Measurements from ENCODE around the gene S100A3. TPM values are rescaled to one million over a fixed set of nuclear protein-coding genes. Genes with fewer than 3 reads are reported as not detected.

The S100A3 gene
- total and polyA plus RNA-seq, 2 of the 13 experiments (the other 11 are each of a cell fraction or from before 2014, with no cell fraction given): 2.5 to 4.5 TPM

DNA sequence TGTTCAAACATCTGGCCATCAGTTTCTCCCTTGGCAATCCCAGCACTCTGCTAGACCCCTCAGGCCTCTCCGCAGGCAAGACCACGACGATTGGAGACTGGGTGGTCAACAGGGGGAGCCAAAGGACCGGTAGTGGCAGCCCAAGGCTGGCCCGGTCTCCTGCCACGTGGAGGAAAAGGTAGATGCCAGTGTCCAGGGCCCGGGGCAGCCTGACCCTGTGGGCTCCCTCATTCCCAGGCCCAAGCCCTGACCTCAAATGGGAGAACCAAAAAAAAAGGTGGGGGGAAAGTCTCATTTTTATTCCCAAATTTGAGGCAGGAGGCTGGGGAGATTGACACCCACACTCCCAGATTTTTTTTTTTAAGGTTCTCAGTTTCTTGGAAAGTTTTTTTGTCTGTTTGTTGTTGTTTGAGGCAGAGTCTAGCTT, 38.1 kb downstream of the S100A3 start (continued):
- TF ChIP-seq, protein P1, sequence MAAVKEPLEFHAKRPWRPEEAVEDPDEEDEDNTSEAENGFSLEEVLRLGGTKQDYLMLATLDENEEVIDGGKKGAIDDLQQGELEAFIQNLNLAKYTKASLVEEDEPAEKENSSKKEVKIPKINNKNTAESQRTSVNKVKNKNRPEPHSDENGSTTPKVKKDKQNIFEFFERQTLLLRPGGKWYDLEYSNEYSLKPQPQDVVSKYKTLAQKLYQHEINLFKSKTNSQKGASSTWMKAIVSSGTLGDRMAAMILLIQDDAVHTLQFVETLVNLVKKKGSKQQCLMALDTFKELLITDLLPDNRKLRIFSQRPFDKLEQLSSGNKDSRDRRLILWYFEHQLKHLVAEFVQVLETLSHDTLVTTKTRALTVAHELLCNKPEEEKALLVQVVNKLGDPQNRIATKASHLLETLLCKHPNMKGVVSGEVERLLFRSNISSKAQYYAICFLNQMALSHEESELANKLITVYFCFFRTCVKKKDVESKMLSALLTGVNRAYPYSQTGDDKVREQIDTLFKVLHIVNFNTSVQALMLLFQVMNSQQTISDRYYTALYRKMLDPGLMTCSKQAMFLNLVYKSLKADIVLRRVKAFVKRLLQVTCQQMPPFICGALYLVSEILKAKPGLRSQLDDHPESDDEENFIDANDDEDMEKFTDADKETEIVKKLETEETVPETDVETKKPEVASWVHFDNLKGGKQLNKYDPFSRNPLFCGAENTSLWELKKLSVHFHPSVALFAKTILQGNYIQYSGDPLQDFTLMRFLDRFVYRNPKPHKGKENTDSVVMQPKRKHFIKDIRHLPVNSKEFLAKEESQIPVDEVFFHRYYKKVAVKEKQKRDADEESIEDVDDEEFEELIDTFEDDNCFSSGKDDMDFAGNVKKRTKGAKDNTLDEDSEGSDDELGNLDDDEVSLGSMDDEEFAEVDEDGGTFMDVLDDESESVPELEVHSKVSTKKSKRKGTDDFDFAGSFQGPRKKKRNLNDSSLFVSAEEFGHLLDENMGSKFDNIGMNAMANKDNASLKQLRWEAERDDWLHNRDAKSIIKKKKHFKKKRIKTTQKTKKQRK (IDR thresholded peaks at IDR 0.05; ENCODE audit: low read length): no peak
- TF ChIP-seq, protein P2, sequence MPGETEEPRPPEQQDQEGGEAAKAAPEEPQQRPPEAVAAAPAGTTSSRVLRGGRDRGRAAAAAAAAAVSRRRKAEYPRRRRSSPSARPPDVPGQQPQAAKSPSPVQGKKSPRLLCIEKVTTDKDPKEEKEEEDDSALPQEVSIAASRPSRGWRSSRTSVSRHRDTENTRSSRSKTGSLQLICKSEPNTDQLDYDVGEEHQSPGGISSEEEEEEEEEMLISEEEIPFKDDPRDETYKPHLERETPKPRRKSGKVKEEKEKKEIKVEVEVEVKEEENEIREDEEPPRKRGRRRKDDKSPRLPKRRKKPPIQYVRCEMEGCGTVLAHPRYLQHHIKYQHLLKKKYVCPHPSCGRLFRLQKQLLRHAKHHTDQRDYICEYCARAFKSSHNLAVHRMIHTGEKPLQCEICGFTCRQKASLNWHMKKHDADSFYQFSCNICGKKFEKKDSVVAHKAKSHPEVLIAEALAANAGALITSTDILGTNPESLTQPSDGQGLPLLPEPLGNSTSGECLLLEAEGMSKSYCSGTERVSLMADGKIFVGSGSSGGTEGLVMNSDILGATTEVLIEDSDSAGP (CRISPR knock-in tag; IDR thresholded peaks at IDR 0.05; ENCODE audit: borderline replicate concordance): peak; percentile 36; the same call in 1 of the 2 replicates
- TF ChIP-seq, protein P3, sequence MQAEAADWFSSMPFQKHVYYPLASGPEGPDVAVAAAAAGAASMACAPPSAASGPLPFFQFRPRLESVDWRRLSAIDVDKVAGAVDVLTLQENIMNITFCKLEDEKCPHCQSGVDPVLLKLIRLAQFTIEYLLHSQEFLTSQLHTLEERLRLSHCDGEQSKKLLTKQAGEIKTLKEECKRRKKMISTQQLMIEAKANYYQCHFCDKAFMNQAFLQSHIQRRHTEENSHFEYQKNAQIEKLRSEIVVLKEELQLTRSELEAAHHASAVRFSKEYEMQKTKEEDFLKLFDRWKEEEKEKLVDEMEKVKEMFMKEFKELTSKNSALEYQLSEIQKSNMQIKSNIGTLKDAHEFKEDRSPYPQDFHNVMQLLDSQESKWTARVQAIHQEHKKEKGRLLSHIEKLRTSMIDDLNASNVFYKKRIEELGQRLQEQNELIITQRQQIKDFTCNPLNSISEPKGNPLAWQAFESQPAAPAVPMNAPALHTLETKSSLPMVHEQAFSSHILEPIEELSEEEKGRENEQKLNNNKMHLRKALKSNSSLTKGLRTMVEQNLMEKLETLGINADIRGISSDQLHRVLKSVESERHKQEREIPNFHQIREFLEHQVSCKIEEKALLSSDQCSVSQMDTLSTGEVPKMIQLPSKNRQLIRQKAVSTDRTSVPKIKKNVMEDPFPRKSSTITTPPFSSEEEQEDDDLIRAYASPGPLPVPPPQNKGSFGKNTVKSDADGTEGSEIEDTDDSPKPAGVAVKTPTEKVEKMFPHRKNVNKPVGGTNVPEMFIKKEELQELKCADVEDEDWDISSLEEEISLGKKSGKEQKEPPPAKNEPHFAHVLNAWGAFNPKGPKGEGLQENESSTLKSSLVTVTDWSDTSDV (CRISPR knock-in tag; IDR thresholded peaks at IDR 0.05): no peak
- TF ChIP-seq ZBTB7B (CRISPR knock-in tag; IDR thresholded peaks at IDR 0.05) (peak; percentile 85), KDM2A (CRISPR knock-in tag; IDR thresholded peaks at IDR 0.05; ENCODE audit: borderline replicate concordance, low read depth) (peak; percentile 74; the same call in 1 of the 2 replicates), ETV6 (CRISPR knock-in tag; conservative IDR thresholded peaks at IDR 0.05) (no peak), SMARCC2 (IDR thresholded peaks at IDR 0.05) (no peak), FOSL2 (CRISPR knock-in tag; IDR thresholded peaks at IDR 0.05) (peak; percentile 62), ZNF317 (CRISPR knock-in tag; IDR thresholded peaks at IDR 0.05) (no peak), NRL (CRISPR knock-in tag; IDR thresholded peaks at IDR 0.05; ENCODE audit: borderline replicate concordance) (no peak), SIN3B (IDR thresholded peaks at IDR 0.05; ENCODE audit: low read length) (no peak), NFRKB (IDR thresholded peaks at IDR 0.05) (no peak), SRSF9 (IDR thresholded peaks at IDR 0.05; ENCODE audit: borderline replicate concordance, insufficient read depth, low read depth, low read length, poor library complexity, severe bottlenecking) (no peak), MBD4 (IDR thresholded peaks at IDR 0.05; ENCODE audit: borderline replicate concordance, low read length) (no peak), IRX3 (CRISPR knock-in tag; IDR thresholded peaks at IDR 0.05; ENCODE audit: borderline replicate concordance, low read depth) (no peak), ZNF230 (CRISPR knock-in tag; IDR thresholded peaks at IDR 0.05) (no peak), FOXA3 (CRISPR knock-in tag; IDR thresholded peaks at IDR 0.05) (peak; percentile 18; the same call in 1 of the 2 replicates), SOX6 (IDR thresholded peaks at IDR 0.05) (no peak), SOX6 (CRISPR knock-in tag; IDR thresholded peaks at IDR 0.05) (no peak), NFIC (IDR thresholded peaks at IDR 0.05; ENCODE audit: low read length) (no peak), MAFK (conservative IDR thresholded peaks at IDR 0.05 in 1 of 2, IDR thresholded peaks at IDR 0.05 in 1 of 2; ENCODE audit: low read length in 2 of 2) (no peak)
- TF ChIP-seq, protein P4, sequence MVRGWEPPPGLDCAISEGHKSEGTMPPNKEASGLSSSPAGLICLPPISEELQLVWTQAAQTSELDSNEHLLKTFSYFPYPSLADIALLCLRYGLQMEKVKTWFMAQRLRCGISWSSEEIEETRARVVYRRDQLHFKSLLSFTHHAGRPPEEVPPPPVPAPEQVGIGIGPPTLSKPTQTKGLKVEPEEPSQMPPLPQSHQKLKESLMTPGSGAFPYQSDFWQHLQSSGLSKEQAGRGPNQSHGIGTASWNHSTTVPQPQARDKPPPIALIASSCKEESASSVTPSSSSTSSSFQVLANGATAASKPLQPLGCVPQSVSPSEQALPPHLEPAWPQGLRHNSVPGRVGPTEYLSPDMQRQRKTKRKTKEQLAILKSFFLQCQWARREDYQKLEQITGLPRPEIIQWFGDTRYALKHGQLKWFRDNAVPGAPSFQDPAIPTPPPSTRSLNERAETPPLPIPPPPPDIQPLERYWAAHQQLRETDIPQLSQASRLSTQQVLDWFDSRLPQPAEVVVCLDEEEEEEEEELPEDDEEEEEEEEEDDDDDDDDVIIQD (CRISPR knock-in tag; IDR thresholded peaks at IDR 0.05; ENCODE audit: low read depth): no peak
- TF ChIP-seq, protein P5, sequence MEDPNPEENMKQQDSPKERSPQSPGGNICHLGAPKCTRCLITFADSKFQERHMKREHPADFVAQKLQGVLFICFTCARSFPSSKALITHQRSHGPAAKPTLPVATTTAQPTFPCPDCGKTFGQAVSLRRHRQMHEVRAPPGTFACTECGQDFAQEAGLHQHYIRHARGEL (CRISPR knock-in tag; IDR thresholded peaks at IDR 0.05): no peak

Measured in HepG2 (cell line).